Measurements from ENCODE around the gene BAD. TPM values are rescaled to one million over a fixed set of nuclear protein-coding genes. Genes with fewer than 3 reads are reported as not detected.

Gene BAD
- total and polyA plus RNA-seq, 8 donors = 40.4 to 343 (median 105) TPM

DNA sequence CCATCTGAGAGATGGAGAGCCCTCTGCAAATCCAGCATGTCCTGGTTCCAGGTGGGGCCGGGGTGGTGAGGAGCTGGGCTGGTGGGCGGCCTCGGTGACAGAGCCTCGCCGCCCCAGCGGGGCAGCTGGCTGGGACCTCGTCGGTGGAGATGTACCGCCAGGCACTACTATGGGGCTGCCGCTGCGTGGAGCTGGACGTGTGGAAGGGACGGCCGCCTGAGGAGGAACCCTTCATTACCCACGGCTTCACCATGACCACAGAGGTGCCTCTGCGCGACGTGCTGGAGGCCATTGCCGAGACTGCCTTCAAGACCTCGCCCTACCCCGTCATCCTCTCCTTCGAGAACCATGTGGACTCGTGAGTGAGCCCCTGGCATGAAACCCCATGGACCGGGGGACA, 26.1 kb downstream of the BAD start:
- peaks cover 0 to 11% (median 4%) of the 10 kb centered on the region in 4 donors for H3K4me1 ChIP-seq
- no peak overlapping the region for H3K4me3 ChIP-seq
- DNase-seq = no peak
- peaks cover 67 to 89% (median 89%) of the 10 kb centered on the region in 4 donors for H3K36me3 ChIP-seq
- H3K27me3 ChIP-seq = no peaks in the 10 kb centered on the region
- 88 to 93% (median 91%) methylated on average over 10 to 24 of the region's 24 CpGs for WGBS, 5 donors
- intact Hi-C loops (cut with DNase I; ENCODE audit: low total_unique reads) = no loop called here
- no peak overlapping the region for H3K27ac ChIP-seq
- TF ChIP-seq POLR2A (IDR thresholded peaks at IDR 0.05) = no peak
- TF ChIP-seq POLR2AphosphoS5 (IDR thresholded peaks at IDR 0.05) = no peak
- TF ChIP-seq, protein P1, sequence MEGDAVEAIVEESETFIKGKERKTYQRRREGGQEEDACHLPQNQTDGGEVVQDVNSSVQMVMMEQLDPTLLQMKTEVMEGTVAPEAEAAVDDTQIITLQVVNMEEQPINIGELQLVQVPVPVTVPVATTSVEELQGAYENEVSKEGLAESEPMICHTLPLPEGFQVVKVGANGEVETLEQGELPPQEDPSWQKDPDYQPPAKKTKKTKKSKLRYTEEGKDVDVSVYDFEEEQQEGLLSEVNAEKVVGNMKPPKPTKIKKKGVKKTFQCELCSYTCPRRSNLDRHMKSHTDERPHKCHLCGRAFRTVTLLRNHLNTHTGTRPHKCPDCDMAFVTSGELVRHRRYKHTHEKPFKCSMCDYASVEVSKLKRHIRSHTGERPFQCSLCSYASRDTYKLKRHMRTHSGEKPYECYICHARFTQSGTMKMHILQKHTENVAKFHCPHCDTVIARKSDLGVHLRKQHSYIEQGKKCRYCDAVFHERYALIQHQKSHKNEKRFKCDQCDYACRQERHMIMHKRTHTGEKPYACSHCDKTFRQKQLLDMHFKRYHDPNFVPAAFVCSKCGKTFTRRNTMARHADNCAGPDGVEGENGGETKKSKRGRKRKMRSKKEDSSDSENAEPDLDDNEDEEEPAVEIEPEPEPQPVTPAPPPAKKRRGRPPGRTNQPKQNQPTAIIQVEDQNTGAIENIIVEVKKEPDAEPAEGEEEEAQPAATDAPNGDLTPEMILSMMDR (IDR thresholded peaks at IDR 0.05) = no peak
- TF ChIP-seq EP300 (IDR thresholded peaks at IDR 0.05) = no peak
- no peaks in the 10 kb centered on the region for H3K9me3 ChIP-seq

DNA sequence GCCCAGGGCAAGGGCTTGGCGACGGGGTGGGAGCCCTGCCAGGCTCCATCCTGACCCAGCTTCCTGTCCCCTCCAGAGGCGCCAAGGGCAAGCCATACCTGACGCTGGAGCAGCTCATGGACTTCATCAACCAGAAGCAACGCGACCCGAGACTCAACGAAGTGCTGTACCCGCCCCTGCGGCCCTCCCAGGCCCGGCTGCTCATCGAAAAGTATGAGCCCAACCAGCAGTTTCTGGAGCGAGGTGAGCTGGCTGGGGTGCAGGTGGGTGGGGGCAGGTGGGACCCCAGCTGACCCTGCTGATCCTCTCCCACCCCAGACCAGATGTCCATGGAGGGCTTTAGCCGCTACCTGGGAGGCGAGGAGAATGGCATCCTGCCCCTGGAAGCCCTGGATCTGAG, 28.2 kb downstream of the BAD start:
- peaks cover 46 to 69% (median 68%) of the 10 kb centered on the region in 4 donors for H3K36me3 ChIP-seq
- H3K27ac ChIP-seq = no peak overlapping the region
- H3K27me3 ChIP-seq = no peaks in the 10 kb centered on the region
- DNase-seq = no peak
- no peak for TF ChIP-seq POLR2AphosphoS5 (IDR thresholded peaks at IDR 0.05)
- TF ChIP-seq, protein P1 (IDR thresholded peaks at IDR 0.05) = no peak
- no peak for TF ChIP-seq POLR2A (IDR thresholded peaks at IDR 0.05)
- TF ChIP-seq EP300 (IDR thresholded peaks at IDR 0.05) = no peak
- H3K4me3 ChIP-seq = no peak overlapping the region
- H3K9me3 ChIP-seq = no peaks in the 10 kb centered on the region
- intact Hi-C loops (cut with DNase I; ENCODE audit: low total_unique reads) = no loop called here
- WGBS, 5 donors = 87 to 91% (median 91%) methylated on average over 15 of the region's 15 CpGs
- peaks cover 15 to 29% (median 23%) of the 10 kb centered on the region in 4 donors for H3K4me1 ChIP-seq

DNA sequence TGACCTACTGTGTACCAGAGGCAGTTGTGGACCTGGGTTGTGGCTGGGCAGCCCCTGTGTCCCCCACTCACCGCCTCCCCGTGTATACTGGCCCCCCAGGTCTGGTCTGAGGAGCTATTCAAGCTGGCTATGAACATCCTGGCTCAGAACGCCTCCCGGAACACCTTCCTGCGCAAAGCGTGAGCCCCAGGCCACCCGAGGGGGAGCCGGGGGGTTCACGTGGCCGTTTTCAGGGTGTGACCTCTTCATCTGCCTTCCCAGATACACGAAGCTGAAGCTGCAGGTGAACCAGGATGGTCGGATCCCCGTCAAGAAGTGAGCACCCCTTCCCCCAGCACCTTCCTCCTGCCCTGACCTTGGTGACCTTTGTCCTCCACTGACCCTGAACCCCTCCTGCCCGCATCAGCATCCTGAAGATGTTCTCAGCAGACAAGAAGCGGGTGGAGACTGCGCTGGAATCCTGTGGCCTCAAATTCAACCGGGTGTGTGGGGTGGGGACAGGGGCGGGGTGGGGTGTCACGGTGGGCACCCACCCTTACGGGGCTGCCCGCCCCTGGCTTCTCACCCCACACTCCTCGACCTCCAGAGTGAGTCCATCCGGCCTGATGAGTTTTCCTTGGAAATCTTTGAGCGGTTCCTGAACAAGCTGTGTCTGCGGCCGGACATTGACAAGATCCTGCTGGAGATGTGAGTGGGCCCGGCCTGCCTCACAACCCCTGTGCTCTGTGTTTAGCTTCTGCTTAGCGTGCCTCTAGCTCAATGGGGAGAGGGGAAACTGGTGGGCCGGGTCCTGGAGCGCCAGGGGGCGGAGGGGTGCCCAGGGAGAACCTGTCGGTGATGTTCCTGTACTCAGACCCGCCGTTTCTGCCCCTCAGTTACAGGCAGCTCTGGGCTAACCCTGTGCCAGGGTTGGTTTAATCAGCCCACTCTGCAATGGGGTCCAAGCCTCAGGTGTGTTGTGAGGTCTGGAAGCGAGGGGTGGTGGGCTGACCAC, 29.0 kb downstream of the BAD start:
- H3K4me3 ChIP-seq = no peak overlapping the region
- H3K9me3 ChIP-seq = no peaks in the 10 kb centered on the region
- WGBS, 5 donors = 86 to 91% (median 89%) methylated on average over 28 to 35 of the region's 35 CpGs
- H3K27ac ChIP-seq = no peak overlapping the region
- H3K4me1 ChIP-seq = peaks cover 22 to 37% (median 31%) of the 10 kb centered on the region in 4 donors
- no peak for DNase-seq
- intact Hi-C loops (cut with DNase I; ENCODE audit: low total_unique reads) = no loop called here
- H3K27me3 ChIP-seq = no peaks in the 10 kb centered on the region
- TF ChIP-seq EP300 (IDR thresholded peaks at IDR 0.05) (no peak), POLR2A (IDR thresholded peaks at IDR 0.05) (no peak), POLR2AphosphoS5 (IDR thresholded peaks at IDR 0.05) (no peak)
- TF ChIP-seq, protein P1 (IDR thresholded peaks at IDR 0.05) = no peak
- H3K36me3 ChIP-seq = peaks cover 44 to 64% (median 62%) of the 10 kb centered on the region in 4 donors

DNA sequence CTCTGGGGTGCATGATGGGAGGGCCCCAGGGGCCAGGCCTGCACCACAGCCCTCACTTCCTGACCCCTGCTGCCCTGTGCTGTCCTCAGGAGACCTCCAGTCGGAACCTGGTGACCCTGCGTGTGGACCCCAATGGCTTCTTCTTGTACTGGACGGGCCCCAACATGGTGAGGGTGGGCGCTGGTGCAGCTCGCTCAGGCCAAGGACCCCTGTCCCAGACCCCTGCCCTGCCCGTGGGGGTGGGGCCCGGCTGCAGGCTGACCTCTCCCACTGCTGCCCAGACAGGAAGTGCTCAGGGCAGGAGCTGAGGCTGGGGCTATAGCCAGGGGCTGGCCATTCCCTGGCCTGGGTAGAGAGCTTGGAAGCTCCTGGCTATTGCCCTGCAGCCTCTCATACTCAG, 30.1 kb downstream of the BAD start:
- peaks cover 22 to 39% (median 32%) of the 10 kb centered on the region in 4 donors for H3K4me1 ChIP-seq
- no peak overlapping the region for H3K27ac ChIP-seq
- H3K36me3 ChIP-seq = peaks cover 43 to 52% (median 51%) of the 10 kb centered on the region in 4 donors
- H3K4me3 ChIP-seq = no peak overlapping the region
- 85 to 92% (median 88%) methylated on average over 5 to 7 of the region's 7 CpGs for WGBS, 5 donors
- intact Hi-C loops (cut with DNase I; ENCODE audit: low total_unique reads) = no loop called here
- DNase-seq = no peak
- H3K9me3 ChIP-seq = no peaks in the 10 kb centered on the region
- TF ChIP-seq, protein P1 (IDR thresholded peaks at IDR 0.05) = no peak
- TF ChIP-seq EP300 (IDR thresholded peaks at IDR 0.05) (no peak), POLR2A (IDR thresholded peaks at IDR 0.05) (no peak), POLR2AphosphoS5 (IDR thresholded peaks at IDR 0.05) (no peak)
- H3K27me3 ChIP-seq = no peaks in the 10 kb centered on the region

Data from stomach (tissue), 9 donors.